GM19397 (cell line): ENCODE results near the gene RSPH6A.
"Not testable (repeated sequence)": the region's sequence is repeated elsewhere in the genome, so short reads cannot be mapped to it uniquely, and the experiment has no call there.

Source experiments
- ATAC-seq: cut with Tn5 transposase; IDR thresholded peaks from one replicate; pipeline ENCODE4 v1.9.1; 2021; ENCODE audit warnings: mild to moderate bottlenecking, moderate library complexity; ENCODE audit not compliant: unreplicated experiment

Gene RSPH6A

GRCh38 chr19:45804140-45804958 lies 10.8 kb downstream of the RSPH6A start:
- no peak for ATAC-seq

GRCh38 chr19:45801603-45802175 lies 13.4 kb downstream of the RSPH6A start:
- ATAC-seq, result no peak

GRCh38 chr19:45800070-45800553 lies 15.0 kb downstream of the RSPH6A start:
- no peak for ATAC-seq

GRCh38 chr19:45799541-45799940 lies 15.6 kb downstream of the RSPH6A start:
- not testable (repeated sequence) for ATAC-seq

GRCh38 chr19:45798995-45799517 lies 16.1 kb downstream of the RSPH6A start:
- no peak for ATAC-seq

- ATAC-seq, result no peak
Observed at GRCh38 chr19:45794627-45795026, 20.5 kb downstream of the RSPH6A start.

GRCh38 chr19:45793876-45794275 lies 21.2 kb downstream of the RSPH6A start:
- no peak for ATAC-seq

- ATAC-seq, result no peak
Observed at GRCh38 chr19:45793178-45793564, 21.9 kb downstream of the RSPH6A start.

GRCh38 chr19:45792470-45793177 lies 22.5 kb downstream of the RSPH6A start, which contains the start of gene DMWD:
DMWD (minus strand) TSS chr19:45792845; CDS start chr19:45792756, 89 bp downstream.
- ATAC-seq, result peak; percentile 91

- no peak for ATAC-seq
Observed at GRCh38 chr19:45791744-45792469, 23.2 kb downstream of the RSPH6A start.

- no peak for ATAC-seq
Observed at GRCh38 chr19:45790942-45791341, 24.2 kb downstream of the RSPH6A start.

- ATAC-seq, result no peak
Observed at GRCh38 chr19:45789035-45789786, 25.9 kb downstream of the RSPH6A start.

- no peak for ATAC-seq
Observed at GRCh38 chr19:45786533-45786894, 28.6 kb downstream of the RSPH6A start.

GRCh38 chr19:45785781-45786532 lies 29.2 kb downstream of the RSPH6A start:
- no peak for ATAC-seq

GRCh38 chr19:45785097-45785496 lies 30.0 kb downstream of the RSPH6A start:
- ATAC-seq, result no peak

- no peak for ATAC-seq
Observed at GRCh38 chr19:45784096-45784495, 31.0 kb downstream of the RSPH6A start.

- ATAC-seq, result no peak
Observed at GRCh38 chr19:45782820-45783785, 32.0 kb downstream of the RSPH6A start.

- no peak for ATAC-seq
Observed at GRCh38 chr19:45782162-45782691, 32.9 kb downstream of the RSPH6A start, which contains the start of gene DMPK. DMPK (minus strand) TSS chr19:45782490; CDS start chr19:45782352, 138 bp downstream.
